HG02981 (cell line): Measurements from ENCODE around the gene JARID2.
"Not testable (repeated sequence)": the region's sequence is repeated elsewhere in the genome, so short reads cannot be mapped to it uniquely, and the experiment has no call there.

Experiments
- ATAC-seq: cut with Tn5 transposase; IDR thresholded peaks from one replicate; pipeline ENCODE4 v1.9.1; 2021; ENCODE audit warnings: mild to moderate bottlenecking, moderate library complexity; ENCODE audit not compliant: unreplicated experiment

Gene JARID2

GRCh38 chr6:15411766-15412165, 165.9 kb downstream of the JARID2 start:
- ATAC-seq, result no peak

GRCh38 chr6:15412767-15413166, 166.9 kb downstream of the JARID2 start:
- ATAC-seq, result no peak

GRCh38 chr6:15413466-15414234, 167.8 kb downstream of the JARID2 start:
- ATAC-seq, result no peak

GRCh38 chr6:15414235-15414612, 168.4 kb downstream of the JARID2 start:
- ATAC-seq, result no peak

- not testable (repeated sequence) for ATAC-seq
Observed at GRCh38 chr6:15415622-15416021, 169.8 kb downstream of the JARID2 start.

- ATAC-seq, result no peak
Observed at GRCh38 chr6:15416932-15417509, 171.2 kb downstream of the JARID2 start.

- no peak for ATAC-seq
Observed at GRCh38 chr6:15417811-15418210, 171.9 kb downstream of the JARID2 start.

- no peak for ATAC-seq
Observed at GRCh38 chr6:15419493-15419892, 173.6 kb downstream of the JARID2 start.

- peak; percentile 75 for ATAC-seq
Observed at GRCh38 chr6:15420959-15421438, 175.1 kb downstream of the JARID2 start.

GRCh38 chr6:15421945-15422733, 176.3 kb downstream of the JARID2 start:
- no peak for ATAC-seq

GRCh38 chr6:15423286-15423993, 177.6 kb downstream of the JARID2 start:
- no peak for ATAC-seq

GRCh38 chr6:15425947-15426346, 180.1 kb downstream of the JARID2 start:
- no peak for ATAC-seq

- ATAC-seq, result no peak
Observed at GRCh38 chr6:15426395-15426794, 180.5 kb downstream of the JARID2 start.

- ATAC-seq, result no peak
Observed at GRCh38 chr6:15426901-15427300, 181.0 kb downstream of the JARID2 start.

GRCh38 chr6:15427331-15428070, 181.6 kb downstream of the JARID2 start:
- ATAC-seq, result no peak

- no peak for ATAC-seq
Observed at GRCh38 chr6:15429141-15430110, 183.6 kb downstream of the JARID2 start.

- no peak for ATAC-seq
Observed at GRCh38 chr6:15430186-15430585, 184.3 kb downstream of the JARID2 start.

GRCh38 chr6:15430931-15431405, 185.1 kb downstream of the JARID2 start:
- ATAC-seq, result no peak
